Ovary (tissue), 9 donors: Measurements from ENCODE around the gene ZNF423. TPM values are rescaled to one million over a fixed set of nuclear protein-coding genes. Genes with fewer than 3 reads are reported as not detected.

ENCODE experiments used
- DNase-seq, 5 donors: peaks; one replicate each; pipeline ENCODE4 v3.0.0-alpha.2; 2019 to 2020
- H3K27ac ChIP-seq, 2 donors: fragments of 200-600 bp; one replicate each; pipeline versions ENCODE4 v1.5.1 to v1.8.0; 2019 to 2022
- H3K27me3 ChIP-seq: fragments of 200-600 bp; one replicate; pipeline ENCODE4 v1.8.0; 2022
- H3K36me3 ChIP-seq: fragments of 200-600 bp; sonication (generic); one replicate; pipeline ENCODE4 v1.5.1; 2019
- H3K4me1 ChIP-seq: one replicate; pipeline ENCODE4 v1.8.1; 2013; ENCODE audit warnings: mild to moderate bottlenecking, moderate library complexity; ENCODE audit not compliant: insufficient read depth
- H3K4me3 ChIP-seq: fragments of 200-600 bp; sonication (generic); one replicate; pipeline ENCODE4 v1.5.1; 2017
- H3K9me3 ChIP-seq, 2 donors: fragments of 200-600 bp in 1 of 2; sonication (generic) in 1 of 2; one replicate each; pipeline versions ENCODE4 v1.5.1 to v1.8.1; 2013 to 2019; ENCODE audit warnings: mild to moderate bottlenecking in 1 of 2, moderate library complexity in 1 of 2
- EP300 ChIP-seq: sonication (generic); formaldehyde crosslinking; IDR thresholded peaks from one replicate; pipeline ENCODE4 v1.6.1; 2017; ENCODE audit warnings: antibody characterized with exemption
- POLR2A ChIP-seq: fragments of 450-650 bp; IDR thresholded peaks from one replicate; pipeline ENCODE4 v1.6.1; 2017; ENCODE audit warnings: antibody characterized with exemption, mild to moderate bottlenecking, moderate library complexity
- WGBS, 3 donors: extraction: QIAGEN DNeasy Blood & Tissue Kit in 1 of 3; methylation state at CpG; one replicate each; pipeline versions ENCODE4 v1.1.5 to v1.1.7; 2013 to 2017; 5-methylcytosine and 5-hydroxymethylcytosine counted together
- intact Hi-C, 4 donors: fragments of 100-400 bp; cut with DNase I; formaldehyde crosslinking; loops; one replicate each; pipeline versions ENCODE4 v1.11.0 to v1.15.1; 2022 to 2023
- polyA plus RNA-seq, 2 donors: library from polyadenylated mRNA; stranded (reverse); fragments of 200-250 nt in 1 of 2; fragments of 350-450 nt in 1 of 2; fragmentation: Illumina TruSeq in 1 of 2; extraction: RNeasy Lipid Tissue Mini Kit (QIAGEN cat#74804) in 1 of 2; gene quantifications; one replicate each; pipeline ENCODE4 v1.2.3, GENCODE V29; 2013 to 2014
- total RNA-seq, 7 donors: library from RNA; depleted of rRNA in 2 of 7; stranded (reverse); fragments of >200 nt in 2 of 7; fragmentation: NEBNext Ultra II Directional in 3 of 7; extraction: Animal tissue kit (Norgen Biotek cat#: 25700) in 3 of 7; gene quantifications; one replicate each; pipeline versions ENCODE4 v1.1.0 to v1.2.4, GENCODE V29; 2016 to 2023
- TF ChIP-seq, protein P1 (sequence below), 3 donors: fragments of 450-650 bp in 2 of 3; fragments of 200-600 bp in 1 of 3; IDR thresholded peaks; one replicate each; pipeline versions ENCODE4 v1.5.1 to v1.8.0; 2016 to 2022; ENCODE audit warnings: antibody characterized with exemption in 3 of 3, mild to moderate bottlenecking in 1 of 3
- donor health status: DM: no; HTN: no; CAD: no; lungs with moderate emphysema.
- donor health status: DM: no; HTN: no; CAD: no.
- donor health status: Bipolar disorder and iron deficiency.
- donor health status: DM: yes; HTN: yes; CAD: no.
- donor health status: DM: no; HTN: no; CAD: no.
- donor health status: DM: yes; HTN: yes; CAD: no.

Gene ZNF423
- total and polyA plus RNA-seq, 9 donors, result 3.3 to 40.3 (median 12.4) TPM

DNA sequence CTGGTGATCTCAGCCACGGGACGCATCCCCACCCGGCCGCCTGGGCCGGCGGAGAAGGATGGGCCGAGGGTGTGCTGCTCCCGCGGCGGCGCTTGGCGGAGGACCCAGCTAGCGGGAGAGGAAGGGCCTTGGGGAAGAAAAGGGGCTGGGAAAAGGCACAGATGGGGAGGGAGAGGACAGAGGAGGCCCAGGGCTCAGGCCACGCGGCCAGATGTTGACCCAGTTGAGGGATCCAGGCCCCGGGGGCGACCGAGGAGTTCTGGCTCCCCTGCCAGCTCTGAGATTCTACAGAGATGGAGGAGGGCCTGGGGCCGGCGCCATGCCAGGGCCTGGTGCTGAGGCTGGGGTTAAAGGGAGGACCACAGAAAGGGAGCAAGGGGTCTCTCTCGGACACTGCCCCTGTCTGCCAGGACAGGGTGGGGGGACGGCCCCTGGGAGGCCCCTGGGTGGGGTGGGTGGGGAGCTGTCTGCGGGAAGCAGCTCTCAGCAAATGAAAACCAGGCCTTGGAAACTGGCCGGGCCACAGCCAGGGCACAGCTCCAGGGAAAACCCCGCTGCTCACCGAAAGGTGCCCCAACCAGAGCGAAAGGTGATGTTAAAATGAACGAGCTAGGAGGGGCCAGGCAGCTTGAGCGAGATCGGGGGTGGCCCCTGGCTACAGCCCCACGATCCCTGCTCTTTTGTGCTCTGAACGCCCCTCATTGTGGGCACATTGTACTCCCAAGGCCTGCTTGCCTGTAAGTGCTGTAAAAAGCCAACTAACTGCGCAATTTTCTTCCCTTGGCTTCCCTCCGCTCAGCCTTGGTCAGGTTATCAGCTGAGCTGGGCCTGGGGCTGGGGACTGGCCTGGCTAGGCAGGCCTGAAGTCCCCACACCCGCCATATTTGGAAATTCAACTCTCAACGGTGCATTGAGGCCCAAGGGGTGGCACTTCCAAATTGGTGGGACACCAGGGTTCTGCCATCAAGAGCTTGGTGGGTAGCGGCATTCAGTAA, 191.4 kb downstream of the ZNF423 start:
- intact Hi-C loops, result loop anchor here in 1 of 4 donors (1.0 kb wide), 1 partner anchor 23 kb away; no protein-coding TSS in a partner anchor

DNA sequence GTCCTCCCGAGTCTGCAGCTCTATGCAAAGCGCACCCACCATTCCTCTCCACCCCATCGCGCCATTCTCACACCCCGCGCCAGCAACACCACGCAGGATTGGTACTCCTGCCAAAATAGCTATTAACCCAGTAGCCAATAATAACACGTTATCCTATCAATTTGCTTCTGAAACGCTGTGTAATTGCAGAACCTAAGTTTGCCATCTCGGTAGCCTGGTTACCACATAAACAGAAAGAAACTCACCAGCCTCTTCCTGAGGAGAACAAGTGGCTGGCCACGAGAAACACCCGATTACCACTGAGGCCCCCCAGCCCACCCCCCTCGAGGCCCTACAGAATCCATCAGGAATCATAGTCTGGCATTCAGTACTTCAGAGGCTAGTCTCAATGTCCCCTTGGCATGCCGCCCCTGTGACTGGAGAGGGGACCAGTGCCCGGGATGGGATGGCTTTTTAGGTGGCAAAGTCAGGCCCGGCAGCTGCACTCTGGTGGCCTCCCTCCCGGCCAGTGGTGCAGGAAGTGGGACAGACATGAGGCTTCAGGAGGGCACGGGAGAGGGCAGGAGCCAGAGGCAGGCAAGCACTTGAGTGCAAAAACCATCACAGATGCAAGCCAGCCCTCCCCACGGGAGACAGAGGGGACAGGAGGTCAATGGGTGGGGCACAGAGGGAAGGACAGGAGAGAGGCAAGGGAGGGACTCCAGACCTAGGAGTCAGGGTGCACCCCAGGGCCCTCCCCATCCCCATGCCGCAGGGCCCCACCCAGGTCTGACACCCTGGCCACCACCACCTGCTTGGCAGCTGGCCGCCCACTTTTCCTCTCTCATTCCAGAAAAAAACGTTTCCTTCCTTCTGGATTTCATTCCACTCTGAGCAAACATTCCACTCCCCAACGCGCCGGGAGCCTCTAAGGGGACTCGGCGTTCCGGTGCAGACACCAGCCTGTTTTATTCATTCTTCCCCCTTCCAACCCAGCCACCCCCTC, 192.5 kb downstream of the ZNF423 start:
- WGBS, 3 donors, result 36 to 46% (median 42%) methylated on average over 28 of the region's 28 CpGs
- TF ChIP-seq POLR2A (no peak), EP300 (no peak)
- TF ChIP-seq, protein P1, sequence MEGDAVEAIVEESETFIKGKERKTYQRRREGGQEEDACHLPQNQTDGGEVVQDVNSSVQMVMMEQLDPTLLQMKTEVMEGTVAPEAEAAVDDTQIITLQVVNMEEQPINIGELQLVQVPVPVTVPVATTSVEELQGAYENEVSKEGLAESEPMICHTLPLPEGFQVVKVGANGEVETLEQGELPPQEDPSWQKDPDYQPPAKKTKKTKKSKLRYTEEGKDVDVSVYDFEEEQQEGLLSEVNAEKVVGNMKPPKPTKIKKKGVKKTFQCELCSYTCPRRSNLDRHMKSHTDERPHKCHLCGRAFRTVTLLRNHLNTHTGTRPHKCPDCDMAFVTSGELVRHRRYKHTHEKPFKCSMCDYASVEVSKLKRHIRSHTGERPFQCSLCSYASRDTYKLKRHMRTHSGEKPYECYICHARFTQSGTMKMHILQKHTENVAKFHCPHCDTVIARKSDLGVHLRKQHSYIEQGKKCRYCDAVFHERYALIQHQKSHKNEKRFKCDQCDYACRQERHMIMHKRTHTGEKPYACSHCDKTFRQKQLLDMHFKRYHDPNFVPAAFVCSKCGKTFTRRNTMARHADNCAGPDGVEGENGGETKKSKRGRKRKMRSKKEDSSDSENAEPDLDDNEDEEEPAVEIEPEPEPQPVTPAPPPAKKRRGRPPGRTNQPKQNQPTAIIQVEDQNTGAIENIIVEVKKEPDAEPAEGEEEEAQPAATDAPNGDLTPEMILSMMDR (IDR thresholded peaks at IDR 0.05), result no peak
- Histone ChIP-seq H3K27ac (peak overlapping the region; percentile 88 to 91), H3K4me3 (peak overlapping the region; percentile 32), H3K36me3 (no peaks in the 10 kb centered on the region), H3K9me3 (no peaks in the 10 kb centered on the region), H3K27me3 (no peaks in the 10 kb centered on the region), H3K4me1 (peaks cover 11% of the 10 kb centered on the region)
- DNase-seq, result peak in 4 of 5 donors; percentile 40 to 76 (median 50)
- intact Hi-C loops, result loop anchor here in 1 of 4 donors (1.0 kb wide), 1 partner anchor 22 kb away; no protein-coding TSS in a partner anchor

More for the DNA sequence above, 191.4 kb downstream of the ZNF423 start:
- Histone ChIP-seq H3K4me1 (peaks cover 11% of the 10 kb centered on the region), H3K27me3 (no peaks in the 10 kb centered on the region), H3K9me3 (no peaks in the 10 kb centered on the region), H3K27ac (peak overlapping the region; percentile 88 to 91), H3K36me3 (no peaks in the 10 kb centered on the region), H3K4me3 (peak overlapping the region; percentile 32)
- 41 to 48% (median 45%) methylated on average over 37 of the region's 37 CpGs for WGBS, 3 donors
- DNase-seq, result peak; percentile 66 to 83 (median 73)
- TF ChIP-seq EP300 (no peak), POLR2A (no peak)
- TF ChIP-seq, protein P1 (IDR thresholded peaks at IDR 0.05), result no peak

DNA sequence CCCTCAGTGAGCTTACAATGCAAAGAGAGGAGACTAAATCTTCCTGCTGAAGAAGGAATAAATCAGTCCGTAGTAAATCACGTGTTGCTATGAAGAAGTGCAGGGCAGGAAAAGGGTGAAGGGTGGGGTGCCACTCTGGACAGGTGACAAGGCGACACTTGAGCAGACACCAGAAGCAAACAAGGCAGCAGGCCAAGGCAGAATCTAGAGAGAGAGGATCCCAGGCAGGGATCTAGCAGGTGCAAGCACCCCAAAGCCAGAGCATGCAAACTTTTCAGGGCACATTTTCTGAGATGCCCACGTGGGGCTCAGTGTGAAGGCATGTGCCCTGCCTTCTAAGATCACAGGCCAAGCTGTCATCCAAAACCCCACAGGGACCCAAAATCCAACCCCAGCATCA, 193.3 kb downstream of the ZNF423 start:
- H3K4me1 ChIP-seq, result peaks cover 11% of the 10 kb centered on the region
- H3K27ac ChIP-seq, result no peak overlapping the region
- no peak overlapping the region for H3K4me3 ChIP-seq

More for the DNA sequence above, 193.3 kb downstream of the ZNF423 start:
- DNase-seq, result no peak
- TF ChIP-seq, protein P1 (IDR thresholded peaks at IDR 0.05), result no peak
- TF ChIP-seq POLR2A (no peak), EP300 (no peak)
- no peaks in the 10 kb centered on the region for H3K9me3 ChIP-seq
- H3K36me3 ChIP-seq, result no peaks in the 10 kb centered on the region
- H3K27me3 ChIP-seq, result no peaks in the 10 kb centered on the region
- intact Hi-C loops, result no loop called here
- WGBS, 3 donors, result 92 to 98% (median 97%) methylated on average over 4 of the region's 4 CpGs
